Stimulated activated naive B cell treated with anti-CD40 and anti-IgM and Interleukin-4, amounts not matched to agents 10 μg/mL and 1 μg/mL and 100 μg/mL, for 72 hours (primary cell): ENCODE data around the gene USP19.
A peak's percentile ranks its signal among the peaks of the same experiment; 100 is the strongest.

Source experiments
- ATAC-seq, 2 donors: fragments of 150-1000 bp; cut with Tn5 transposase; replicated peaks; 2 replicates each; pipeline ENCODE4 v1.10.0; 2021; ENCODE audit warnings: moderate library complexity in 1 of 2
- DNase-seq: peaks from one replicate; pipeline ENCODE4 v3.0.0; 2021
- H3K27ac Mint-ChIP-seq: one replicate; pipeline ENCODE4 v1.8.0; 2022; ENCODE audit warnings: mild to moderate bottlenecking, mixed read lengths
- H3K27me3 Mint-ChIP-seq, 2 donors: one replicate each; pipeline ENCODE4 v1.8.0; 2022; ENCODE audit warnings: mixed read lengths in 2 of 2
- H3K36me3 Mint-ChIP-seq, 2 donors: one replicate each; pipeline ENCODE4 v1.8.0; 2022; ENCODE audit warnings: mixed read lengths in 2 of 2, mild to moderate bottlenecking in 1 of 2
- H3K4me1 Mint-ChIP-seq, 2 donors: one replicate each; pipeline ENCODE4 v1.8.0; 2022; ENCODE audit warnings: mixed read lengths in 2 of 2, mild to moderate bottlenecking in 1 of 2
- H3K4me3 Mint-ChIP-seq, 2 donors: one replicate each; pipeline ENCODE4 v1.8.0; 2022; ENCODE audit warnings: mild to moderate bottlenecking in 2 of 2, mixed read lengths in 2 of 2, moderate library complexity in 1 of 2
- H3K9me3 Mint-ChIP-seq, 2 donors: one replicate each; pipeline ENCODE4 v1.8.0; 2022; ENCODE audit warnings: mixed read lengths in 2 of 2, mild to moderate bottlenecking in 1 of 2

USP19 gene

GRCh38 chr3:49104052-49104426 is 16.6 kb downstream of the USP19 start:
- Mint-ChIP-seq H3K9me3 (no peaks in the 10 kb centered on the region), H3K36me3 (peaks cover 39 to 55% of the 10 kb centered on the region in 2 donors), H3K27me3 (no peaks in the 10 kb centered on the region), H3K27ac (peak overlapping the region; percentile 93), H3K4me1 (peaks cover 20 to 32% of the 10 kb centered on the region in 2 donors), H3K4me3 (peak overlapping the region; percentile 92 to 93)
- DNase-seq (no peak), ATAC-seq (no peak)

- Mint-ChIP-seq H3K4me1 (peaks cover 12 to 23% of the 10 kb centered on the region in 2 donors), H3K36me3 (peaks cover 37 to 60% of the 10 kb centered on the region in 2 donors), H3K27ac (peak overlapping the region; percentile 2), H3K27me3 (no peaks in the 10 kb centered on the region), H3K4me3 (no peak overlapping the region), H3K9me3 (no peaks in the 10 kb centered on the region)
- ATAC-seq = no peak
- DNase-seq = no peak
Measured at GRCh38 chr3:49100046-49100615, 20.5 kb downstream of the USP19 start.

DNA sequence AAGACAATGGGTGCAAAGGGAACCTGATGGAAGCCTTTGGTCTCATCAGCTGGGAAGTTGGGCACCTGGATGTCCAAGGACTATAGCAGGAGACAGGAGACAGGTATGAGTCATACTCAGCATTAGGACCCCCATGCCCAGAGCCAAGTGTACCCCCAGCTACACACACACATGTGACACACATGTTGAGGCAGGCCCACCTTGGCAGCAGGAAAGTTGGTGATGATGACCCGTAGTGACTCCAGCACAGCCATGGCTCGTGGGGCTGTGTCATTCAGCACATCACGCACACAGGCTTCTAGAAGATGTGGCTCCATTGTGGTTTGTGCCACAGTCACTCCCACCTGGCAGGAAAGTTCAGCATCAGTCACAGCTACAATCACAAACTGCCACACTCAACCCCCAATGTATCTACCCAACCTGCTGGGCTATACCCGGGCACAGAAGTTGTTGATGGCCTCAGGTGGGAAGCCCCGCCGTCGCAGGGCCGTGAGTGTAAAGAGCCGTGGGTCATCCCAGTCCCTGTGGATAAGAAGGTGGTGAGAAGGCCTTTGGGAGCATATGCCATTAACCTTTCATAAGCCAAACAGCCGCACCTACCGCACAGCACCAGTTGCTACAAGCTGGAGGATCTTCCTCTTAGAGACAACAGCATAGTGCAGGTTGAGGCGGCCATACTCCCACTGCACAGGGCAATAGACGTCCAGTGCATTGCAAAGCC is 21.6 kb downstream of the USP19 start:
- no peak for ATAC-seq
- no peak overlapping the region for H3K4me3 Mint-ChIP-seq
- H3K36me3 Mint-ChIP-seq = peaks cover 37 to 56% of the 10 kb centered on the region in 2 donors
- H3K27me3 Mint-ChIP-seq = no peaks in the 10 kb centered on the region
- H3K9me3 Mint-ChIP-seq = no peaks in the 10 kb centered on the region
- DNase-seq = no peak
- H3K4me1 Mint-ChIP-seq = peaks cover 13 to 25% of the 10 kb centered on the region in 2 donors
- H3K27ac Mint-ChIP-seq = no peak overlapping the region

DNA sequence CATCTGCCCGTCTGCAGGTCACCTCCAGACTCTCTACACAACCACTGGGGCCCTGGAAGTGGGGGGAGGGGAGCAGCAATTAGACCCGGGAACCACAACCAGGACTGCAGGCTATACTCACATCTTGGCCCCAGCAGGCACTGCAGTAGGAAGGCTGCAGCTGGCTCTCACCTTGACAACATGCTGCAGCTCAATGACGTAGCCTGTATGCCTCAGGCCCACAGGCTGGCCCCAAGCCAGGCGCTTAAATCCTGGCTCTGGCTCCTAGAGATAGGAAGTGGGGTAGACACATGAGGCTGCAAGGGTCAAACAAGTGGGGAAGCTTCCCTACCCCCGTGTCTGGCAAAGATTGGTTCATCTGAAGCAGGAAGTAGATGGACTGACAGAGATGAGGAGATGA is 22.2 kb downstream of the USP19 start:
- DNase-seq (no peak), ATAC-seq (no peak)
- Mint-ChIP-seq H3K4me1 (peaks cover 6 to 19% of the 10 kb centered on the region in 2 donors), H3K9me3 (no peaks in the 10 kb centered on the region), H3K27ac (no peak overlapping the region), H3K27me3 (no peaks in the 10 kb centered on the region), H3K36me3 (peaks cover 36 to 51% of the 10 kb centered on the region in 2 donors), H3K4me3 (no peak overlapping the region)

DNA sequence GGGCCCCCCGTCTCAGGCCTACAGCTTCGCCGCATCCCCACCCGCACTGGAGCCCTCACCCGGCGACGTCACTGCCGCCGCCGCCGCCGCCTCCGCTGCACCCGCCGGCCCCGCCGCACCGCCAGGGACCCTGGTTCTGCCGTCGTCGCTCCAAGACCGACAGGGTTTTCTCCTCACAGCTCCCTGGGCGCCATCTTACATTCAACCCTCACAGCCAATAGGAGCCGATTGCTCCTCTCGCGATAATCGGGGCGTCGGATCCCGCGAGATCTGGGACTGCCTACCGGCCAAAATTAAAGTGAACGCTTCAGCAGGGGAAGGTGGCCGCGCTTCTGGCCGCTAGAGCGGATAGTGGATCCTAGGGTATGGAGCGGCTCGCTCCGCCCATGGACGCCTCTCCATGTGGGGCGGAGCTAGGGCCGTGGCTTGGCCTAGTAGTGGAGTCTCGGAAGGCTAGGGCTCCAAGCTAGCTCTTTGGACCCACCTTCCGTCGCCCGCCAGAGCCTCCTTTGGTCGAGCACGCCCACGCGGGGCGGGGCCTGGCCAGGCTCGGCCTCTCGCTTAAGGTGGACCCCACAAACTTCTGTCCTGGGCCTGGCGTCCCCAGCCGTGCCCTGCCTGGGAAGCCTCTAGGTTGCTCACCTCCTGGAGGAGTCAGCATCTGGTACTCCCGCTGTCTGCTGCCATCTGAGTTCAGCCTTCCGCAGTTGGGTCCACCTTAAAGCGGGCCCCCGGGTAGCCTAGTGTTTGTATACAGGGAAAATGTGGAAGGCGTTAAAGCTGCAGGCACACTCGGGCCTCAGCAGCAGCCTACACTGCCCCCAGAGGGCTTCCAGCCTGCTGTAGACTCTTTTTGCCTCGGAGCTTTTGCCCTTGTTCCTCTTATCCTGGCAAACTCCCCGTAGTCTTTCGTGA is 26.5 kb downstream of the USP19 start, which contains the start of gene QRICH1:
QRICH1 (minus strand) TSS at position 219 of the 915 bp plus-strand sequence. CDS start 17,054 bp downstream, outside the sequence.
- DNase-seq (peak; percentile 97), ATAC-seq (peak; percentile 81 to 84)
- Mint-ChIP-seq H3K9me3 (no peaks in the 10 kb centered on the region), H3K4me1 (peaks cover 10 to 37% of the 10 kb centered on the region in 2 donors), H3K4me3 (peak within 1 kb of the TSS; percentile 89 to 92), H3K36me3 (peaks cover 8 to 22% of the 10 kb centered on the region in 2 donors), H3K27me3 (no peaks in the 10 kb centered on the region), H3K27ac (peak within 1 kb of the TSS; percentile 98)

- H3K27me3 Mint-ChIP-seq = no peaks in the 10 kb centered on the region
- H3K36me3 Mint-ChIP-seq = peaks cover 4 to 13% of the 10 kb centered on the region in 2 donors
- peak overlapping the region; percentile 98 for H3K27ac Mint-ChIP-seq
- peak; percentile 79 for DNase-seq
- no peaks in the 10 kb centered on the region for H3K9me3 Mint-ChIP-seq
- H3K4me3 Mint-ChIP-seq = peak overlapping the region; percentile 89 to 92
- peaks cover 10 to 39% of the 10 kb centered on the region in 2 donors for H3K4me1 Mint-ChIP-seq
- ATAC-seq = peak; percentile 30 to 53
Measured at GRCh38 chr3:49092938-49093852, 27.4 kb downstream of the USP19 start.

DNA sequence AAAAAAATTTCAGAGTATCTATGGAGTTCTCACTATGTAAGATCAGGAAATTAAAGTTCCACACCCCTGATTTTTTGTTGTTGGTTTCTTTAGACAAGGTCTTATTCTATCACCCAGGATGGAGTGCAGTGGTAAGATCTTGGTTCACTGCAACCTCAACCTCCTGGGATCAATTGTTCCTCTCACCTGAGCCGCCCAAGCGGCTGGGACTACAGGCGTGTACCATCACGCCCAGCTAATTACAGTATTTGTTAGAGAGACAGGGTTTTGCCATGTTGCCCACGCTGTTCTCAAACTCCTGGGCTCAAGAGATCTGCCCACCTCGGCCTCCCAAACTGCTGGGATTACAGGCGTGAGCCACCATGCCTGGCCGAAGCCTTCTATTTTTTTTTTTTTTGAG is 39.2 kb downstream of the USP19 start:
- Mint-ChIP-seq H3K4me1 (peaks cover 0 to 2% of the 10 kb centered on the region in 2 donors), H3K27ac (no peak overlapping the region), H3K36me3 (peaks cover 2 to 9% of the 10 kb centered on the region in 2 donors), H3K27me3 (no peaks in the 10 kb centered on the region), H3K4me3 (no peak overlapping the region), H3K9me3 (no peaks in the 10 kb centered on the region)
- ATAC-seq = no peak
- no peak for DNase-seq

GRCh38 chr3:49079270-49079669 is 41.4 kb downstream of the USP19 start:
- DNase-seq (no peak), ATAC-seq (no peak)
- Mint-ChIP-seq H3K27me3 (no peaks in the 10 kb centered on the region), H3K9me3 (no peaks in the 10 kb centered on the region), H3K4me1 (peaks cover 0 to 2% of the 10 kb centered on the region in 2 donors), H3K36me3 (peaks cover 6 to 15% of the 10 kb centered on the region in 2 donors), H3K27ac (no peak overlapping the region), H3K4me3 (no peak overlapping the region)

- Mint-ChIP-seq H3K4me1 (peaks cover 0 to 2% of the 10 kb centered on the region in 2 donors), H3K36me3 (peaks cover 9 to 32% of the 10 kb centered on the region in 2 donors), H3K27me3 (no peaks in the 10 kb centered on the region), H3K9me3 (no peaks in the 10 kb centered on the region), H3K4me3 (no peak overlapping the region), H3K27ac (no peak overlapping the region)
- DNase-seq (no peak), ATAC-seq (no peak)
Measured at GRCh38 chr3:49076646-49077045, 44.0 kb downstream of the USP19 start.

- Mint-ChIP-seq H3K27ac (peak overlapping the region; percentile 42), H3K4me3 (no peak overlapping the region), H3K27me3 (no peaks in the 10 kb centered on the region), H3K36me3 (peaks cover 9 to 36% of the 10 kb centered on the region in 2 donors), H3K9me3 (no peaks in the 10 kb centered on the region), H3K4me1 (peaks cover 0 to 2% of the 10 kb centered on the region in 2 donors)
- ATAC-seq = no peak
- no peak for DNase-seq
Measured at GRCh38 chr3:49076116-49076515, 44.5 kb downstream of the USP19 start.
